GM12878 (cell line): Measurements from ENCODE around the gene CTSC. TPM values are rescaled to one million over a fixed set of nuclear protein-coding genes. Genes with fewer than 3 reads are reported as not detected.

Experiments used
- BCL11A ChIP-seq: IDR thresholded peaks from 2 replicates; pipeline ENCODE4 v1.6.1; 2011; ENCODE audit warnings: low read depth, low read length
- BRCA1 ChIP-seq: IDR thresholded peaks from 2 replicates; pipeline ENCODE4 v1.6.1; 2011; ENCODE audit warnings: low read depth, low read length, improper control_type of control experiment
- CBFB ChIP-seq: IDR thresholded peaks from 2 replicates; pipeline ENCODE4 v1.6.1; 2016; ENCODE audit warnings: antibody characterized with exemption, low read depth
- CHD1 ChIP-seq: IDR thresholded peaks from 2 replicates; pipeline ENCODE4 v1.6.1; 2012; ENCODE audit warnings: low read depth, low read length, improper control_type of control experiment
- CHD4 ChIP-seq: fragments of 200-600 bp; sonication (generic); IDR thresholded peaks from 2 replicates; pipeline ENCODE4 v1.6.1; 2016; ENCODE audit warnings: mild to moderate bottlenecking
- E4F1 ChIP-seq: fragments of 450-650 bp; IDR thresholded peaks from 2 replicates; pipeline ENCODE4 v1.6.1; 2018; ENCODE audit warnings: borderline replicate concordance, mild to moderate bottlenecking; ENCODE audit not compliant: partially characterized antibody
- FOS ChIP-seq: IDR thresholded peaks from 3 replicates; pipeline ENCODE4 v1.6.1; 2011; ENCODE audit warnings: borderline replicate concordance; ENCODE audit not compliant: insufficient read length; ENCODE audit errors: extremely low read depth
- GATAD2B ChIP-seq: fragments of 450-650 bp; conservative IDR thresholded peaks from 2 replicates; pipeline ENCODE4 v1.6.1; 2017; ENCODE audit warnings: low read depth, mild to moderate bottlenecking, moderate library complexity
- IKZF2 ChIP-seq, 2 experiments: fragments of 450-650 bp; IDR thresholded peaks; 2 replicates each; pipeline ENCODE4 v1.6.1; 2017; ENCODE audit warnings: mild to moderate bottlenecking in 2 of 2, moderate library complexity in 2 of 2
- JUND ChIP-seq: IDR thresholded peaks from 2 replicates; pipeline ENCODE4 v1.6.1; 2012; ENCODE audit warnings: low read depth, mild to moderate bottlenecking, low read length, improper control_type of control experiment, moderate library complexity
- MLLT1 ChIP-seq: fragments of 450-650 bp; IDR thresholded peaks from 2 replicates; pipeline ENCODE4 v1.6.1; 2016; ENCODE audit warnings: mild to moderate bottlenecking
- MYC ChIP-seq: IDR thresholded peaks from 2 replicates; pipeline ENCODE4 v1.6.1; 2011; ENCODE audit warnings: mild to moderate bottlenecking, low read length, moderate library complexity, inconsistent platforms; ENCODE audit not compliant: insufficient read depth, insufficient replicate concordance, insufficient read length, severe bottlenecking
- NBN ChIP-seq: fragments of 450-650 bp; IDR thresholded peaks from 2 replicates; pipeline ENCODE4 v1.6.1; 2016
- PAX5 ChIP-seq: IDR thresholded peaks from 2 replicates; pipeline ENCODE4 v1.6.1; 2011; ENCODE audit warnings: low read depth, low read length, borderline replicate concordance
- POLR2A ChIP-seq: IDR thresholded peaks from 2 replicates; pipeline ENCODE4 v1.6.1; 2011; ENCODE audit warnings: low read depth, mild to moderate bottlenecking, low read length
- PRDM15 ChIP-seq: fragments of 450-650 bp; formaldehyde crosslinking; IDR thresholded peaks from 2 replicates; pipeline ENCODE4 v1.4.0; 2020; ENCODE audit warnings: mild to moderate bottlenecking, moderate library complexity
- RAD21 ChIP-seq: IDR thresholded peaks from 2 replicates; pipeline ENCODE4 v1.6.1; 2011; ENCODE audit warnings: mild to moderate bottlenecking, low read depth, low read length, moderate library complexity; ENCODE audit not compliant: insufficient read depth
- RAD51 ChIP-seq: fragments of 450-650 bp; IDR thresholded peaks from 2 replicates; pipeline ENCODE4 v1.6.1; 2016; ENCODE audit warnings: moderate library complexity, mild to moderate bottlenecking, inconsistent platforms
- RELB ChIP-seq: fragments of 450-650 bp; IDR thresholded peaks from 2 replicates; pipeline ENCODE4 v1.6.1; 2017; ENCODE audit warnings: low read depth, mild to moderate bottlenecking, moderate library complexity
- STAT3 ChIP-seq: IDR thresholded peaks from 2 replicates; pipeline ENCODE4 v1.6.1; 2011; ENCODE audit warnings: low read depth, low read length, improper control_type of control experiment
- WRNIP1 ChIP-seq: IDR thresholded peaks from 2 replicates; pipeline ENCODE4 v1.6.1; 2011; ENCODE audit warnings: low read depth, low read length, improper control_type of control experiment, borderline replicate concordance
- YY1 ChIP-seq: IDR thresholded peaks from 2 replicates; pipeline ENCODE4 v1.6.1; 2011; ENCODE audit warnings: low read depth, mild to moderate bottlenecking, low read length
- polyA plus RNA-seq, 11 experiments: library from polyadenylated mRNA; depleted of rRNA in 4 of 11; unstranded in 6 of 11; stranded (reverse) in 5 of 11; fragments of >200 nt; fragmentation: Nextera tagmentation in 4 of 11; fragmentation: Illumina TruSeq in 1 of 11; extraction: Ambion mirVana in 4 of 11; extraction: Trizol in 1 of 11; gene quantifications; 1 replicate in 1 of 11; 2 replicates in 10 of 11; pipeline versions ENCODE4 v1.2.1 to v1.2.3, GENCODE V29; 2011 to 2016; ENCODE audit warnings: inconsistent platforms in 2 of 11, missing spikeins in 2 of 11, low read depth in 1 of 11
- total RNA-seq, 4 experiments: library from RNA; depleted of rRNA in 3 of 4; stranded (reverse); fragments of >200 nt in 3 of 4; fragmentation: Illumina TruSeq in 1 of 4; extraction: Trizol in 1 of 4; gene quantifications; 2 replicates each; pipeline versions ENCODE4 v1.2.1 to v1.2.3, GENCODE V29; 2013 to 2021

The CTSC gene
- total and polyA plus RNA-seq, 10 of the 15 experiments (the other 5 are each of a cell fraction or from before 2014, with no cell fraction given): 289 to 1,123 (median 430) TPM

- TF ChIP-seq PRDM15 (CRISPR knock-in tag) (no peak), FOS (no peak), WRNIP1 (no peak), GATAD2B (peak; percentile 35; the same call in 1 of the 2 replicates), YY1 (0 out of 2 replicates have a peak, but pooled peaks have one; percentile 19), RELB (peak; percentile 74), PAX5 (no peak), MLLT1 (no peak; the same call in 1 of the 2 replicates), POLR2A (no peak), E4F1 (no peak), BCL11A (no peak; the same call in 1 of the 2 replicates), MYC (no peak), RAD21 (no peak), IKZF2 (IDR thresholded peaks at IDR 0.05) (peak; percentile 80 to 85), JUND (no peak), CHD4 (no peak), STAT3 (no peak), CBFB (no peak), RAD51 (no peak), BRCA1 (no peak), CHD1 (no peak), NBN (peak; percentile 88)
These were observed 19.9 kb upstream of the CTSC start (continued) for GRCh38 chr11:88357323-88358039.
